ENCODE results near the gene SNED1. TPM values are rescaled to one million over a fixed set of nuclear protein-coding genes. Genes with fewer than 3 reads are reported as not detected.

The SNED1 gene
- total and polyA plus RNA-seq, 9 of the 15 experiments (the other 6 are each of a cell fraction or from before 2014, with no cell fraction given) = 0.03 to 0.07 (median 0.05) TPM; not detected in 5

GRCh38 chr2:241102239-241102803, 103.9 kb downstream of the SNED1 start, which contains the start of gene MTERF4 (continued):
- TF ChIP-seq RREB1 (CRISPR knock-in tag; IDR thresholded peaks at IDR 0.05) (no peak), ZNF584 (CRISPR knock-in tag; IDR thresholded peaks at IDR 0.05; ENCODE audit: low read depth) (no peak), FOXA1 (IDR thresholded peaks at IDR 0.05; ENCODE audit: borderline replicate concordance) (no peak), RBM15 (IDR thresholded peaks at IDR 0.05; ENCODE audit: insufficient read depth, low read length) (no peak), NELFE (IDR thresholded peaks at IDR 0.05; ENCODE audit: insufficient read depth, insufficient read length) (no peak), ZBTB43 (CRISPR knock-in tag; IDR thresholded peaks at IDR 0.05) (no peak), FOXP1 (CRISPR knock-in tag; IDR thresholded peaks at IDR 0.05) (peak; percentile 67; the same call in 1 of the 2 replicates), TCF3 (CRISPR knock-in tag; IDR thresholded peaks at IDR 0.05) (no peak), TRIM25 (IDR thresholded peaks at IDR 0.05; ENCODE audit: borderline replicate concordance) (no peak), CXXC5 (CRISPR knock-in tag; IDR thresholded peaks at IDR 0.05) (peak; percentile 92), ZNF3 (CRISPR knock-in tag; IDR thresholded peaks at IDR 0.05) (no peak), HNRNPLL (IDR thresholded peaks at IDR 0.05; ENCODE audit: low read depth, low read length, poor library complexity, severe bottlenecking) (no peak), OTX1 (CRISPR knock-in tag; IDR thresholded peaks at IDR 0.05) (no peak), NR2C1 (IDR thresholded peaks at IDR 0.05) (no peak), NR2C1 (tag; IDR thresholded peaks at IDR 0.05) (peak; percentile 63; the same call in 1 of the 2 replicates), POU5F1 (IDR thresholded peaks at IDR 0.05; ENCODE audit: borderline replicate concordance, low read depth, low read length, partially characterized antibody) (no peak), NFE2L1 (tag; IDR thresholded peaks at IDR 0.05; ENCODE audit: borderline replicate concordance, low read depth) (no peak), ELK3 (CRISPR knock-in tag; IDR thresholded peaks at IDR 0.05) (no peak)
